Measurements from ENCODE around the gene PRMT3.
"Not testable (repeated sequence)": the region's sequence is repeated elsewhere in the genome, so short reads cannot be mapped to it uniquely, and the experiment has no call there.

Gene PRMT3

GRCh38 chr11:20374741-20375300, 12.7 kb upstream of the PRMT3 start:
- DNase-seq, result no peak

GRCh38 chr11:20376162-20376730, 11.3 kb upstream of the PRMT3 start:
- no peak for DNase-seq

- DNase-seq, result not testable (repeated sequence)
These were observed 1.5 kb upstream of the PRMT3 start for GRCh38 chr11:20385996-20386395.

- no peak for DNase-seq
These were observed 860 bp downstream of the PRMT3 start for GRCh38 chr11:20388096-20389055.

- peak in 1 of 2 experiments; percentile 27 for DNase-seq
These were observed 9.8 kb downstream of the PRMT3 start for GRCh38 chr11:20397281-20397680.

GRCh38 chr11:20399498-20399897, 12.0 kb downstream of the PRMT3 start:
- no peak for DNase-seq

GRCh38 chr11:20403059-20403458, 15.5 kb downstream of the PRMT3 start:
- no peak for DNase-seq

- DNase-seq, result no peak
These were observed 19.0 kb downstream of the PRMT3 start for GRCh38 chr11:20406484-20406883.

GRCh38 chr11:20407344-20407743, 19.8 kb downstream of the PRMT3 start:
- no peak for DNase-seq

GRCh38 chr11:20415432-20415831, 27.9 kb downstream of the PRMT3 start:
- no peak for DNase-seq

- DNase-seq, result no peak
These were observed 30.3 kb downstream of the PRMT3 start for GRCh38 chr11:20417771-20418170.

GRCh38 chr11:20421946-20422345, 34.4 kb downstream of the PRMT3 start:
- DNase-seq, result no peak

GRCh38 chr11:20429216-20429615, 41.7 kb downstream of the PRMT3 start:
- no peak for DNase-seq

- no peak for DNase-seq
These were observed 51.1 kb downstream of the PRMT3 start for GRCh38 chr11:20438637-20439036.

- DNase-seq, result no peak
These were observed 56.1 kb downstream of the PRMT3 start for GRCh38 chr11:20443596-20443995.

GRCh38 chr11:20444535-20444934, 57.0 kb downstream of the PRMT3 start:
- DNase-seq, result no peak

GRCh38 chr11:20448834-20449233, 61.3 kb downstream of the PRMT3 start:
- no peak for DNase-seq

- no peak for DNase-seq
These were observed 63.3 kb downstream of the PRMT3 start for GRCh38 chr11:20450829-20451228.

- no peak for DNase-seq
These were observed 64.1 kb downstream of the PRMT3 start for GRCh38 chr11:20451568-20451967.

- no peak for DNase-seq
These were observed 65.1 kb downstream of the PRMT3 start for GRCh38 chr11:20452585-20452984.

GRCh38 chr11:20453657-20454316, 66.3 kb downstream of the PRMT3 start:
- DNase-seq, result no peak

GRCh38 chr11:20457001-20457799, 69.7 kb downstream of the PRMT3 start:
- DNase-seq, result no peak
